ENCODE results near the gene FOXD3.

FOXD3 gene

GRCh38 chr1:63362578-63362977, 40.2 kb downstream of the FOXD3 start:
- no peak for DNase-seq

- no peak for DNase-seq
These were observed 40.6 kb downstream of the FOXD3 start for GRCh38 chr1:63363014-63363413.

- no peak for DNase-seq
These were observed 44.5 kb downstream of the FOXD3 start for GRCh38 chr1:63366908-63367214.

- peak; percentile 88 for DNase-seq
These were observed 45.1 kb downstream of the FOXD3 start, which contains the start of gene ALG6 for GRCh38 chr1:63367215-63368103. TSS of gene ALG6 (plus strand) at chr1:63367627. CDS start at chr1:63370978, 3,351 bp downstream.

GRCh38 chr1:63368131-63368530, 45.8 kb downstream of the FOXD3 start:
- DNase-seq, result no peak
